GM18498 (cell line): ENCODE data around the gene PODN.

Source experiments
- ATAC-seq: cut with Tn5 transposase; IDR thresholded peaks from one replicate; pipeline ENCODE4 v1.9.1; 2021; ENCODE audit warnings: mild to moderate bottlenecking, moderate library complexity; ENCODE audit not compliant: unreplicated experiment

The PODN gene

DNA sequence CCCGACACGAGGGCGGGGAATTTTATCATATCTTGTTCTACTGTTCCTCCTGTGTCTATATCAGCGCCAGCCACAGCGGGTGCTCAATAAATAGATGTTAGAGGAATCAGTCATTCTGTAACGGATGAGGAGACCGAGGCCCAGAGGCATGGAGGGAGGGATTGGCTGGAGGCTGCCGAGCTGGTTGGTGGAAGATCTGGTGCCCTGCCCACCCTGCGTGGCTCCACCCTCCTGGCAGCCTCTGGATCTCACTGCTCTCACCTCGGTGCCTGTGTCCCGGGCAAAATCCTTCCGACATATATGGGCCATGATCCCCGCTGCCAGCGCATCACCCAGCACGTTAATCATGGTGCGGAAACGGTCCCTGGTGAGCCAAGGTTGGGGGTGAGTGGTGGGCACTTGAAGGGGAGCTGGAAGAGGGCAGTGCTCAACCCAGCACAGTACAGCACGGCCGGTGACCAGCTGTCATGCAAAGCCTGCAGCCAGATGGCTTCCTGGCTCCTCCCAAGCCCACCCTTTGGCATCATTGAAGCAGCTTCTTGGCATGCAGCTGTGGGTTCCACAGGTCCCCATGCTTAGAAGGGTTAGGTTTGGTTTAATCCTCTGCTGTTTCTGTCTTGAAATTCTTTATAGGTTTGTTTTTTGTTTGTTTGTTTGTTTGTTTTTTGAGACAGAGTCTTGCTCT is 26.7 kb downstream of the PODN start:
- ATAC-seq, result no peak

DNA sequence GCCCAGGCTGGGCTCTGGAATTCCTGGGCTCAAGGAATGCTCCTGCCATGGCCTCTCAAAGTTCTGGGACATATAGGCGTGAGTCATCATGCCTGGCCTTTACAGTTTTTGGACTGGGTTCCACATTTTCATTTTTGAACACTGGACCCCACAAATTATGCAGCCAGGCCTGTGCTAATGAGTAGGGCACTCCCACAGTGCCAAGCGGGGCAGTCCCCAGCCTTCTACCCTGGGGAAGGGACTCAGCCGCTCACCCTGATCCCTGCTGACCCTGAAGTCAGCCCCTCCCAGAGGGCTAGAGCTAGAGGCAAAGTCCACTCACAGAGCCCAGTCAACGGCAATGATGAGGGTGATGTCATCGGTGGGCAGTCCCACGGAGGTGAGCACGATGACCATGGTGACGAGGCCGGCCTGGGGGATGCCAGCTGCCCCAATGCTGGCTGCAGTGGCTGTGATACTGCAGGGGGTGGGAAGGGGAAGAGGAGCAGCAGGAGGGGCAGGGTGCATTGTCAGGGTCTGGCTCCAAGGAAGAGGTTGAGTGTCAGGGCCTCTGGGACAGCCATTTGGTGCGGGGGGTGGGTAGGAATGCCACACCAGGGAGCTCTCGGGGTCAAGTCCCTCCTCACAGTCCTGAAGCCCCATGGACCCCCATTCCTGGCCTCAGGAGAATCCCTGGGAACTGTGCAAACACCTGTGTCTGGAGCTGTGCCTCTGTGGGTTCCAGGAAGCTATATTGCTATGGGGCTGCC is 27.6 kb downstream of the PODN start:
- no peak for ATAC-seq

DNA sequence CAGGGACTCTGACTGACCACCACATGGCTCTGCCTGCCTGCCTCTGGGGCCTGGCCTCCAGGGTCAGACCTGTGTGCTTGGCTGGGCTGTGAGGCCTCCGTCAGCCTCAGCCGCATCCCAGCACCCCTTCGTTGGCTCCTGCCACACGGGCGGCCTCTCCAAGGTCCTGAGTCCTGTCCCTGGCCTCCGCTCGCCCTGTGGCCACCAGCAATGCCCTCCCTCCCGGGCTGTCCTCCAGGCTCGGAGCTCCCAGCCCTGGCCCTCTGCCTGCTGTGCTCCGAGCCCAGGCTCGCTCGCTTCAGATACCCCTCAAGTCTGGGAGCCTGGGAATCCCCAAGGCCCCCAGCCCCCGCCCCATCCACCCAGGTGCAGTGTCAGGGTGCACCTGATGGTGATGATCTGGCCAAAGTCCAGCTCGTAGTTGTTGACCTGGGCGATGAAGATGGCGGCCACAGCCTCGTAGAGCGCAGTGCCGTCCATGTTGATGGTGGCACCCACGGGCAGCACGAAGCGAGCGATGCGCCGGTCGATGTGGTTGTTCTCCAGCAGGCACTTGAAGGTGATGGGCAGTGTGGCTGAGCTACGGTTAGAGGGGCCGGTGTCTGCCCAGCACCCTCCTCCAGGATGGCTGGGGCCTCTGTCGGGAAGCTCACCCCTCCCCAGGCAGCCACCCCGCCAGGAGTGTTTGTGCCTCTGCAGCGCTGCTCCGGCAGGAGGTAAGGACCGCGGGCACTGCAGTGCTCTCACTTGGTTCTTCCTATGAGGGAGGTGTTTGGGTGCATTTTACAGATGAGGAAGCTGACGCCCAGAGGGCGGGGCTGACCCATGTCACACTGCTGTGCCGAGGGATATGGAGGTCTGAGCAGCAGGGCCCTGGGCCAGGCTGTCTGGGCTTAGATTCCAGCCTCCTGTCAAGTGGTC is 28.5 kb downstream of the PODN start:
- ATAC-seq, result no peak

DNA sequence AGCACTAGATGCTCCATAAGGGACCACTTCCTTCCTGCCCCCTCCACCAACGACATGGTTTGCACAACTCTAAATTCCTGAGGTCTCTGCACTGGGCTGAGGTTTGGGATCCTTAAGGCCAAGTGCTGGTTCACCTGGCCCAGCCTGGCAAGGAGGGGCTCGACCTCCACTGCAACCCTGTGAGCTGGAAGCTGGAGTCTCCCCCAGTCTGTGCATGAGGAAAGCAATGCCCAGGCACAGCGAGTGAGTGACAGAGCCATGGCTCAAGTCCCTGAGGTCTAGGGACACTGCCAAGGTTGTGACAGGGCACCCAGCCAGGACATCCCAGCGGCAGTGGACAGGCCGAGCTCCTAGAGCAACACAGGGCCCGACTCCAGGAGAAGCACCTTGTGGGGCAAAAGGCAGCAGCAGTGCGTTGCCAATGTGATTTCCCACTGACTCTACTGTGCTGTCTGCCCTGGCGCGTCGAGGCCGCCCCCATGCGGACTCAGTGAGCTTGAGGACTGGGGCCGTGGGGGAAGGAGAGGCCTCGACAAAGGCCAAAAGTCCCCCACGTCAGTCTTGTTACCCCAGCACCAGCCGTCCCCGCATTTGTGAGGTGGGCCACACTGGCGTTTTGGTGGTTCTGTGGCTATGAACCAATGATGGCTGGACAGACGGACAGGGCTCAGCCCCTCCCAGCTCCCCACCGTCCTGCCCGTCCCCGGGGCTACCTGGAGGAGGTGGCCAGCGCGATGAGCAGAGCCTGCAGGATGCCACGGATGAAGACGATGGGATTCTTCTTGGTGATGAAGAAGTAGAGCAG is 30.0 kb downstream of the PODN start:
- no peak for ATAC-seq

DNA sequence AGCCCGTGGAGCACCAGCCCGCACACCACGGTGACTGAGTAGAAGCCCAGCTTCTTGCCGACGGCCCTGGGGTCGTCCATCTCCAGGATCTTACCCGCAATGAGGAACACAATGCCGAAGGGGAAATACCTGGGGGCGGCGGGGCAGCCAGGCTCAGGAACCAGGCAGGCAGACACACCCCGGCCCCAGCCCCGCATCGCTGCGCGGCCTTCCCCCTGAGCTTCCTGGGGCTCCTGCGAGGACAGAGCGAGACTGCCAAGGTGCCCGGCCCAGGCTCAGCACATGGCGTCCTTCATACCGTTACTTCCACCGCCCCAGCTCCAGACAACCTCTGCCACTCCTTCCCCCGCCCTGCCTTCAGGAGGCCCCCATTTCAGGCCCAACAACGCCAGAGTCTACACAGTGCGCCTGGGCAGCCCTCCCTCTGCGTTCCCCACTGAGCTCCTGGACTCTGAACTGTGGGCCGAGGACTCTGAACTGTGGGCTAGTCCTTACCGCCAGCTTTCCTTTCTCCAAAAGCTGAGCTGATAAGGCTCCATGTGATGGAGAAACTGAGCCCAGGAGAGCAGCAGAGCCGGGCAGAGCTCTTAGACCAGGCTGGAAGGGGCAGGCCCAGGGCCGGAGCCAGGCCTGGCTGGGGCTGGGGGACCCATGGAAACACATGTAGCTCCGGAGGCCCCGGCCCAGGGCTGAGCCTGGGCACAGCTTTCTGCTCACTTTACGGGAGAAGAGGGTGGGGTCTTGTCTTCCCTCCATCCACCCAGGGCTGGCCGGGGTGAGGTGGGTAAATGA is 30.8 kb downstream of the PODN start:
- ATAC-seq, result no peak

DNA sequence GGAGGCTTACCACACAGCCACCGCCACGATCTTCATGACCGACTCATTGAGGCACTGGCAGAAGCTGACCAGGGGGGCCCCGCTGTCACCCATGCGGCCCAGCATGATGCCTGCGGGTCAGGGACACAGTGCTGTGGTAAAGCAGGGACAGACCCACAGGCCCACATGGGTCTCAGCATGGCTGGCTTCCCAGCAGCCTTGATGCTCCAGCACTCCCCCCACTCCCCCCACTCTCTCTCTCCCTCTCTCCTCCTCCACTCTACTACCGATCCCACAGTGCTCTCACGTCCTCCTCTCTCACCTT is 31.4 kb downstream of the PODN start:
- ATAC-seq, result no peak

DNA sequence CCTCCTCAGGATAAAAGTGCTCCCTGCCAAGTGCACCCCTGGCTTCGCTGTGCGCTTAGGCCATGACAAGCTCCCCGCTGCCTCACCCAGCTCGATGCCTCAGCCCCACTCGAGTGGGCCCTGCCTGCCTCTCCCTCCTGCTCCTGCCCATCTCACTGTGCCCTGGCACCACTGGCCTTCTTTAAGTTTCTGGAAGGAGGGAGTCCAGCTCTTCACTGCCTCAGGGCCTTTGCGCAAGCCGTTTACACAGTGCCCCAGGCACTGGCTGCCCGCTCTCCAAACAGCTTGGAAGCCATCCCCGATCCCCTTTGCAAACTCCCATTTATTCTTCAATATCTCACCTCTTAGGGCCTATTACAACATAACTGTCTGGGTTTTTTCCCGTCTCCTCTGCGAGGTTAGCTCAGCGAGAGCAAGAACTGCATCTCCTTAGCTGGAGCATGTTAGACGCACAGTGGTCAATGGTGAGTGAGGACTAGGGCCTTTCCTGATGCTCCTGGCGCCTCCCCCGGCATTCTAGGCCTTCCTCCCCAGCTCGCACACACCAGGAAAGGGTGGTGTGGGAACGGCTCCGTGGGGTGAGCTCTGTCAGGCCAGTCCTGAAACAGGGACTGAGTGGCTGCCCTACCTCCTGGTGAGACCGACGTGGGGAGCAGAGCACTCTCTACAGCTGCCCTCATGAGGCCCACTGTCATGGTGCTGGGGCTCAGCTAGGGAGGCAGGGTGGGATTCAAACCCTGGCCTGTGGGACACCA is 31.9 kb downstream of the PODN start:
- ATAC-seq, result no peak

DNA sequence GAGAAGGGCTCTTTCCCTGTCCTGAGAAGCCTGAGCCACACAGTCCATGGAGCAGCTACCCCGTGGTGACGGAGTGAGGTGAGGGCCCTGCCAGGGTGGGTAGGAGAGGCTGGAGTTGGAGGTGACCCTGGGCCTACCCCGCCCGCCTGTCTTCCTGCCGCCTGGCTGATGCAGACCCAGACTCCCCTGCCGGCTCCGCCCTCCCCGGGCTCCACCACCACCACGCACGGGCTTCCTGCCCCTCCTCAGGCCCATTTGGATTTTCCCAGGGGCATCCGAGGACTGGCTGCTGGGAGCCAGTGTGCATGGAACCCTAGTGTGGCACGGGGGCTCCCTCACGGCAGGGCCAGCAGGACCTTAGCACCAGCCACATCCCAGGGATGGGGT is 32.5 kb downstream of the PODN start:
- ATAC-seq, result no peak

DNA sequence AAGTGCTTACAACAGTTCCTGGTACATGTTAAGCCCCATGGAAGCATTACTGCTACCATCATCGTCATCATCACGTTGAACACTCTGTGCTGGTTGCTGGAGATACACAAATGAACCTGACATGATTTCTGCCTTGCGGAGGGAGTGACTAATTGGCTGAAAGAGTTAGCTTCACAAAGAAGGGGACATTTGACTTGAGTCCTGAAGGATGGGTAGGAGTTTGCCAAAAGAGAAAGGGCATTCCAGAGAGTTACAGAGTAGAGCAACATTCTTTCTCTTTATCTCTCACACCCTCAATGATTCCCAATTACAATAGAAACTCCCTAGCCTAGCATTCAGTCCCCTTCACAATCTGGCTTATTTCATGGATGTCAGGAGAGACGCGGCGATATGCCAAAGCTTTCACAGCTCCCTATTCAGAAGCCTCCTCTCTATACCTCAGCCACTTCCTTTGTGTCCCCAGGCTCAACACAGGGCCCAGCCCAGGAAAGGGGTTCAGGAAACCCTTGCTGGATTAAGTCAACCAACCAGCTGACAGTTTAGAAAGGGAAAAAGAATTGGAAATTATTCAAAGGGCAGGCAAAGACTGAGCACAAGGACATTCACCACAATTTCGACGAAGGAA is 42.4 kb downstream of the PODN start:
- no peak for ATAC-seq

DNA sequence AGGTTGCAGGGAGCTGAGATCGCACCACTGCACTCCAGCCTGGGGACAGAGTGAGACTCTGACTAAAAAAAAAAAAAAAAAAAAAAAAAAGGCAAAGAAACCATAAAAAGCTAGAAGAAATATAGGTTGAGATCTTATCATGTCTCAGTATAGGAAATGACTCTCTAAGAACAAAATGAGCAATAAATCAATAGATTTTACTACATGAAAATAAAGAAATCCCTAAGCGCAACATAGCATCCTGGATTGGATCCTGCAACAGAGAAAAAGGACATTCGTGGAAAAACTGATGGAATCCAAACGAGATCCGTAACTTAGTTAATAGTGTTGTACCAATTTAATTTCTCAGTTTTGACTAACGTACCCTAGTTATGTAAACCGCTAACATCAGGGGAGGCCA is 45.1 kb downstream of the PODN start:
- ATAC-seq, result no peak

DNA sequence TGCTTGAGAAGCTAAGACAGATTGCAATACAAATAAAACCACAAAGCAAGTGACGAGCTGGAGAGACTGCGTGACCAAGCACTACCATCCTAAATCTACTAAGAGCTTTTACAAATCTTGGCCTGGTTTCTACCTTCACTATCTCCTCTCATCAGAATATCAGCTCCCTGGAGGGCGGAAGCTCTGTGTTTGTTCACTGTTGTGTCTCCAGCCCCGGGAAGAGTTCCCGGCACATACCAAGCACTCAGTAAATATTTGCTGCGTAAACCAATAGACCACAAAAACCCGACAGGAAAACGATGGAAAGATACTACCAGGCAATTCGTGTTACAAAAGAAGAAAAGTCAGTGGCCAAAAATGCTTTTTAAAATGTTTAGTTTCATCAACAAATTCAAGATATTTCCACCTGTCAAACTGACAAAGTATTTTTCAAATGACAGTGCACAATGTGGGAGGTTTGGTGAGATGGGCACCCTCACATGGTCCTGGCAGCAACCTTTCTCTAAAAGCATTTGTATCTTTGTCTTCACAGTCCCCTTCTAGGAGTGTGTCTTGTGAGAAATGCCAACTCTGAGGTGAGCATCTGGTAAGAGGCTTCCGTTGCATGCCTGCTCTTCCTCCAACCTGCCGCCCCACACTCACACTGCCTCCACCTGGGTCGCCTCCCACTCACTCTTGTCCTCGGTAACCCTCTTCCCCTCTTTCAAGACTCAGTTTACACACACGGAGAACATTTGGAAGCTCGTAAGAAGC is 45.7 kb downstream of the PODN start:
- ATAC-seq, result no peak

DNA sequence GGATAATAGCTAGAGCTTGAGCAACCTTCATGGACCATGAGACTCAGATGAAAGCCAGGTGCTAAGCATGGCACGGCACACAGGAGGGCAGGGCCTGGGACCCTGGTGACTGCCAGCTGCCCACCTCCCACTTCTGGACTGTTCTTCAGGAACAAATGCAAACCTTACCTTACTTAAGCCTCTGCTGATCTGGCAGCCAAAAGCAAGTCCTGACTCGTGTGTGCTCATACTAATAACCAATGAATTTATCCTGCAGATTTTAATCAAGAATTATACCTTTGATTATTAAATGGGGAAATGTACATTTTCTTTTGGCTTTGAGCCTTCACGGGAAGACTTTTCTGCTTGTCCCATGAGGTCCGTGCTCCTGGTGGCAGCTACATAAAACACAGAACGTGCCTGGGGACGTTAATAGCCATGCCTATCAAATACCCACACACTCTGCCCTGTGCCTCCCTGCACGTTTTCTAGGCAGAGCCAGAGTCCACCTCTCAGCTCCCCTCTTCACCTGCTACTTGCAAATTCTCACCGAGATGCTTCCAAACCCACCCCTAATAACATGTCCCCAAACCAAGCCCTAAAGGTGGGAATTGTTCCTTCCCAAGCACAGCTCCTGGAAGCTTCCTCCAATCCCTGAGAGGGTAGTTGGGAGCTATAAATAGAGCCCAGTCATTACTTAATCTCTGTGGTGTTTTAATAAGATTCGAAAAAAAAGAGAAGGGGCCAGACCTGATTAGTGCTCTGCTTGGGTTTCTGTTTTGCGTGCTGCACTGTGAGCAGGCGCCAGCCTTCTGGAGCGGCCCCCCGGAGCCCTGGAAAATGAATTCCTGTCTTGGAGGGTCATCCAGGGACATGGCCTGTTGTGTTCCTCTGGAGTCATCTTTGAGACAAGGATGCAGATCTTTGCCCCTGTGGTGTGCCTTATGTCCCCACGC is 46.9 kb downstream of the PODN start:
- no peak for ATAC-seq

DNA sequence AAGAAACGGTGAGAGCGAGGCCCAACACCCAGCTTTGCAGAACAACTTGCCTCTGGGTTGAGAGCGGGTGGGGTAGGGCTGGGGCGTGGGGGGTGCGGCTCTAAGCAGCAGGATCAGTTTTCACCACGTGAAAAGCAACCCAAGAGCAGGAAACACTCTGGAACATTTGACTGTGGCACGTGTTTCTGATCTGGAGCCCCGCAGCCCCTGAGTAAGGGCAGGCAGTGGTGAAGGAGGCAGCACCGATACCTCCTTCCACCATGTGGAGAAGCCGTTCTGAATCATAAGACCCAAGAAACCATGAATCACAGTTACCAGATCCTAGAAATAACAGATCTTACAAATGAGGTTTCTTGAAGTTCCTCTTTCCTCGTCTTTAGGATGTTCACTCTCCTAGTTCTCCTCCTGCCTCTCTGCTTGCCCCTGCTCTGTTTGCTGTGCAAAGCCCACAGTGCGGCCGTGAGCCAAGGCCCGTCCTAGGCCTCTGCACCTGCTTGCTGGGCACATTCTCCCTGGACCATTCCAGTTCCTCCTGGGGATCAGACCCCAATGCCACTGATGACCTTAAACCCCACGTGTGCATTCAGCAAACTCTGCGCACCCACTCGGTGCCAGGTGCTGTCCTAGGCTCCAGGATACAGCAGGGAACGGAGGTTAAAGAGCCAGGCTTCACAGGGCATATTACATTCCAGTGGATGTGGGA is 48.5 kb downstream of the PODN start:
- no peak for ATAC-seq

DNA sequence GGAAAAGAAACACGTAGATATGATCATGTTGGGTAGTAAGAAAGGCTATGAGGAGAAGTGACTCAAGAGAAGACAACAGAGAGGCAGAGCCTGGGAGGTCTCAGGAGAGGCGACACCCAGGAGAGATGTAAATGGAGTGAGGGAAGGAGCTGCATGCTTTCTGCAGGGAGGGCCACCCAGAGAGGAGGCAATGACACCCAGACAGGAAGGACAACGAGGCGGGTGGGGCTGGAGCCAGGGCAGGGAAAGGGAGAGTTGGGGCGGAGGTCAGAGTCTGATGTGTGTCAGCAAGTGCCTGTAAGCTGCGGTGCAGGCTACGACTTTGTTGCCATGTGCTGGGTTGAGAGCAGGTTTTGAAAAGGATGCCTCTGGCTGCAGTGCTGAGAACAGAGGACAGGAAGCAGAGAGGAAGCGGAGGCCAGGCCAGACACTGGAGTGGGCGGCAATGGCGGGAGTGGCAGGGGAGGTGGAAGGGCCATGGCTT is 49.1 kb downstream of the PODN start:
- no peak for ATAC-seq

DNA sequence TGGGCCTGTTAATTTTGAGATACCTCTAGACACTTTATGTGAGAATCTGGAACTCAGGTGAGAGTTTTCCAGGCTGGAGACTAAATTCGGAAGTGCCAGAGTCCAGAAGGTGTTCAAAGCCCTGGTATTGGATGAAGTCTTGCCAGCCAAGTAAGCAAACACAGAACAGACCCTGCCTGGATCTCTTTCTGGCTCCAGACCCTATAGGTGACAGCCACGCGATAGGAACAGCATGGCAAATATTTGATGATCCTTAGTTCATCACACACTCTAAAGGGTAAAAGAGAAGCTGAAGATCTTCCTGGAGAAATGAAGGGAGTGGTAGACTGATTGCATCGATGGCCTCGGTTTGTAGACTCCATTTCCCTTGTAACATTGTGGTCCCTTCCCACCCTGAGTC is 49.7 kb downstream of the PODN start:
- ATAC-seq, result no peak

DNA sequence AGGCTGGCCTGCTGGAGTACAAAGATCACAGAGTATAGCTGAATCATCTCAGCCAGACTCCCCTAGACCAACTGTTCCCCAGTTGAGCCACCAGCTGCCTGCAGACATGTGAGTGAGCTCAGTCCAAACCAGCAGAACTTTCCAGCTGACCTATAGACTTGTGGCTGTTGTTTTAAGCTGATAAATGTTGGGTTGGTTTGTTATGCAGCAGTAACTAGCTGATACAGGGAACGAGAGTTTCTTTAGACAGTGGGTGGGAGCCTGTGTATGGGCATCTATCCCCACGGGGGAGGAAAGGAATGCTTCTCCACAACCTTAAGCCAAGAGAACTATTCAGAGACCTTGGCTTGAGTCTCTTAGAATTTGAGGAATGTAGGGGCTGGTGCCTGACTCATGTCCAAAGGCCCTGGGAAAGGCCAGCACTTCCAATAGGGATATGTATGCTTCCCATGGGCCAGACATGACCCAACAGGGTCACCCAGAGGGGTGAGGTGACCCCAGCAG is 50.3 kb downstream of the PODN start:
- ATAC-seq, result no peak
